T-helper 1 cell treated with Interleukin-12 subunit alpha and Interleukin-12 subunit beta and Interleukin-4 antibody, amounts not matched to agents 30 μg/mL and 1 μg/mL, for 36 hours (primary cell): ENCODE results near the gene PBX3.
"Not testable (repeated sequence)": the region's sequence is repeated elsewhere in the genome, so short reads cannot be mapped to it uniquely, and the experiment has no call there.

Source experiments
- H3K27ac Mint-ChIP-seq: one replicate; pipeline ENCODE4 v1.8.0; 2021; ENCODE audit warnings: mild to moderate bottlenecking, mixed read lengths
- H3K27me3 Mint-ChIP-seq: one replicate; pipeline ENCODE4 v1.8.0; 2021; ENCODE audit warnings: low read depth, mixed read lengths
- H3K36me3 Mint-ChIP-seq: one replicate; pipeline ENCODE4 v1.8.0; 2021; ENCODE audit warnings: low read depth, mixed read lengths
- H3K4me1 Mint-ChIP-seq: one replicate; pipeline ENCODE4 v1.8.0; 2021; ENCODE audit warnings: low read depth, mixed read lengths
- H3K4me3 Mint-ChIP-seq: one replicate; pipeline ENCODE4 v1.8.0; 2021; ENCODE audit warnings: mild to moderate bottlenecking, moderate library complexity, mixed read lengths
- H3K9me3 Mint-ChIP-seq: one replicate; pipeline ENCODE4 v1.8.0; 2021; ENCODE audit warnings: mixed read lengths

The PBX3 gene

DNA sequence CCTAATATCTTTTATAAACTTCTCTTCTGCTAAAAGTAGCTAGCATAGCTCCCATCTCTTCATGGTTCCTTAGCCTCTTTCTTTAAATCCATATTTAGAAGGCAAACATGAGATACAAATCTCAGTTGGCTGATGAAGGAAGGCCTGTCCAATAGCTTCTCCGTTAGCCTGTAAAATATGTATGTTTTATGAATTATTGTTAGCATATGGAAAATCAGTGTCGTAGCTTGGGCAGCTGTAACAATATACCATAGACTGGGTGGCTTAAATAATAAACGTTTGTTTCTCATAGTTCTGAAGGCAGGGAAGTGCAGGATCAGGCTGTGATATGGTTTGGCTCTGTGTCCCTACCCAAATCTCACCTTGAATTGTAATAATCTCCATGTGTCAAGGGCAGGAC lies 63.8 kb downstream of the PBX3 start:
- Mint-ChIP-seq H3K9me3 (no peaks in the 10 kb centered on the region), H3K27me3 (no peaks in the 10 kb centered on the region), H3K4me1 (no peaks in the 10 kb centered on the region), H3K27ac (no peak overlapping the region), H3K36me3 (no peaks in the 10 kb centered on the region), H3K4me3 (no peak overlapping the region)

GRCh38 chr9:125812403-125812802 lies 65.2 kb downstream of the PBX3 start:
- no peak overlapping the region for H3K4me3 Mint-ChIP-seq
- H3K27ac Mint-ChIP-seq: no peak overlapping the region
- H3K36me3 Mint-ChIP-seq: no peaks in the 10 kb centered on the region
- no peaks in the 10 kb centered on the region for H3K4me1 Mint-ChIP-seq
- no peaks in the 10 kb centered on the region for H3K9me3 Mint-ChIP-seq
- no peaks in the 10 kb centered on the region for H3K27me3 Mint-ChIP-seq

DNA sequence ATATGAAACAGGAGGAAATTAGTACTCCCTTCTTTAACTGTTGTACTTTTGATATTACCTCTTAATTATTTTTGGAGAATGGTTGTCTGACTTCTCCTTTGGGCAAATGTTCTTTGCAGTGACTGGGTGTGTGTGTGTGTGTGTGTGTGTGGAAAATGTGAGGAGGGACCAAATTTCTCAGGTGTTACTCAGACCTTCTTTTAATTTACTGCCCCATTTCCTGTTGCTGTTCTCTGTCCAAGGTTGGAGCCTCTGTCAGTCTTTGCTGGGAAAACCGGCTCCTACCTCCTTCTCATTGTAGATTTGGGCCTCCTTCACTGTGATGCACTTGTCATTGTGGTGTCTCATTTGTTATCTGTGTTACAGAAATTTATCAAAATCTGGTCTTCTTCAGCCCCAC lies 68.4 kb downstream of the PBX3 start:
- H3K36me3 Mint-ChIP-seq: peaks cover 4% of the 10 kb centered on the region
- no peak overlapping the region for H3K4me3 Mint-ChIP-seq
- no peaks in the 10 kb centered on the region for H3K4me1 Mint-ChIP-seq
- no peak overlapping the region for H3K27ac Mint-ChIP-seq
- no peaks in the 10 kb centered on the region for H3K9me3 Mint-ChIP-seq
- no peaks in the 10 kb centered on the region for H3K27me3 Mint-ChIP-seq

- Mint-ChIP-seq H3K4me1 (no peaks in the 10 kb centered on the region), H3K27me3 (no peaks in the 10 kb centered on the region), H3K9me3 (no peaks in the 10 kb centered on the region), H3K4me3 (no peak overlapping the region), H3K36me3 (peaks cover 4% of the 10 kb centered on the region), H3K27ac (no peak overlapping the region)
Observed at GRCh38 chr9:125816321-125816720, 69.1 kb downstream of the PBX3 start.

DNA sequence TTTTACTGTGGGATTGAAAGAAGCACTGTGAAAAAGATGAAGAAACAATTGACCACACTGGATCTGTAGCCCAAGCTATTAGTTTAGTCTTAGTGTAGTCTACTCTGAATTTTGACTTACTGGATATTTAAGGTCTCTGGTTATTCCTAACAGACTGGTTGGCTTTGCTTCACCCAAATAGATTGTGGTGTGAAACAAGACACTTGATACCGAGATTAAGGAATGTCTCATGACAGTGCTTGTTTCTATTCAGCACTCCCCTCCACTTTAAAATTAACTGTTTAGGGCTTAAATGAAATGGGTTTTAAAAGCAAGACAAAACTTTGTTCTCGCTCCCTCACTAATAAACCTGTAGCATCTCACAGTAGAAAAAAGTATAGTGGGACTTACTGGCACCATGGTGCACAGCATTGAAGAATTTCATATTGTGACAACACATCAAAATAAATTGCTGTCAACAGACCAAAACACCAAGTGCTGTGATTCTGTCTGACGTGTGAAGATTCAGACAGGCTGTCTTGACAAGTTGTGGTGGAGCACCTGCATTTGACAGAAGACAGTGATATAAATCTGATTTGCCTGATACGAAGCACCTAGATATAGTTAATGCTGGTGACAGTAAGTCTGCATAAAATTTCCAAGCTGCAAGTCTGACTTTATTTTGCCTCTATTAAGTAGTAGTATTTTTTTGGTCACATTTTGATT lies 73.1 kb downstream of the PBX3 start:
- no peak overlapping the region for H3K4me3 Mint-ChIP-seq
- peaks cover 4% of the 10 kb centered on the region for H3K27me3 Mint-ChIP-seq
- H3K4me1 Mint-ChIP-seq: peaks cover 5% of the 10 kb centered on the region
- peaks cover 6% of the 10 kb centered on the region for H3K36me3 Mint-ChIP-seq
- no peaks in the 10 kb centered on the region for H3K9me3 Mint-ChIP-seq
- H3K27ac Mint-ChIP-seq: no peak overlapping the region

- peaks cover 4% of the 10 kb centered on the region for H3K27me3 Mint-ChIP-seq
- no peak overlapping the region for H3K27ac Mint-ChIP-seq
- H3K9me3 Mint-ChIP-seq: no peaks in the 10 kb centered on the region
- peaks cover 5% of the 10 kb centered on the region for H3K4me1 Mint-ChIP-seq
- no peak overlapping the region for H3K4me3 Mint-ChIP-seq
- H3K36me3 Mint-ChIP-seq: peaks cover 6% of the 10 kb centered on the region
Observed at GRCh38 chr9:125821078-125821477, 73.9 kb downstream of the PBX3 start.

GRCh38 chr9:125822160-125822559 lies 75.0 kb downstream of the PBX3 start:
- no peak overlapping the region for H3K4me3 Mint-ChIP-seq
- peaks cover 5% of the 10 kb centered on the region for H3K4me1 Mint-ChIP-seq
- H3K27me3 Mint-ChIP-seq: peaks cover 4% of the 10 kb centered on the region
- H3K27ac Mint-ChIP-seq: no peak overlapping the region
- no peaks in the 10 kb centered on the region for H3K9me3 Mint-ChIP-seq
- peaks cover 6% of the 10 kb centered on the region for H3K36me3 Mint-ChIP-seq

DNA sequence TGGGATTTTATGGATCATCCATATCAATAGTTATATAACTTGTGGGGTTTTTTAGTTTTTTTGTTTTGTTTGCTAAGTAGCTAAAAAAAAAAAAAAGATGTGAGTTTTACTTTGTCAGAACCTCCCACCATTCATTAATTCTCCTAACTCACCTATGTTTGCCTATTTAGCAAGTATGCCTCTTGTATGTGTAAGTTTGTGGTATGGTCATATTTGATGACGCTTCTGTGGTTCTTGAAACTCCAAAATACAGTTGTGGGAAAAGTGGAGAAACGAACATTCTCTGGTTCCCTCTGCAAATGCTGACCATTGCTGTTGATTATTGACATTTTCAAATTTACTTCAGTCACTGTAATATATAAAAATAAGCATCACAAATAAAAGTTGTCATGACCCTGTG lies 75.7 kb downstream of the PBX3 start:
- H3K36me3 Mint-ChIP-seq: peaks cover 6% of the 10 kb centered on the region
- no peaks in the 10 kb centered on the region for H3K9me3 Mint-ChIP-seq
- no peak overlapping the region for H3K4me3 Mint-ChIP-seq
- H3K27ac Mint-ChIP-seq: no peak overlapping the region
- peaks cover 4% of the 10 kb centered on the region for H3K27me3 Mint-ChIP-seq
- peaks cover 5% of the 10 kb centered on the region for H3K4me1 Mint-ChIP-seq

GRCh38 chr9:125823874-125824406 lies 76.8 kb downstream of the PBX3 start:
- H3K36me3 Mint-ChIP-seq, H3K4me1 Mint-ChIP-seq, H3K27me3 Mint-ChIP-seq, H3K9me3 Mint-ChIP-seq, H3K27ac Mint-ChIP-seq: not testable (repeated sequence)
- H3K4me3 Mint-ChIP-seq: peak overlapping the region; percentile 12

DNA sequence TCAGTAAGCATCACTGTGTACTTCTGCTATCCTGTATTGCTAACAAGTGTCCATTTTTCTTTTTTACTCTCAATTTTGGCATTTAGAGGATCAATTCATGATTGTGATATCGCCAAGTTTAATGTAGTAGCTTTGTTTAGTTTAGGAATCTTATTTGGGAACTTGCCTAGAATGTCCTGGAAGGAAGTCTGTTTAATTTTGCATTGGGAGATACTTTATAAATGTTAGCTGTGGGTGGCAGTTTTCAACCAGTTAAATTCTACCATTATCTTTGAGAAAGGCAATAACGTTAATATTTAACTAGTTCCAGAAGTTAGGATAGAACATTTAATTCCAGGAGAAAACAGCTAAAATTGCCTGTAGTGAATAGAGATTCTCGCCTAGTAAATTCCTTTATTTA lies 78.6 kb downstream of the PBX3 start:
- no peak overlapping the region for H3K27ac Mint-ChIP-seq
- H3K4me3 Mint-ChIP-seq: no peak overlapping the region
- H3K27me3 Mint-ChIP-seq: peaks cover 4% of the 10 kb centered on the region
- H3K4me1 Mint-ChIP-seq: peaks cover 11% of the 10 kb centered on the region
- no peaks in the 10 kb centered on the region for H3K9me3 Mint-ChIP-seq
- H3K36me3 Mint-ChIP-seq: peaks cover 2% of the 10 kb centered on the region

DNA sequence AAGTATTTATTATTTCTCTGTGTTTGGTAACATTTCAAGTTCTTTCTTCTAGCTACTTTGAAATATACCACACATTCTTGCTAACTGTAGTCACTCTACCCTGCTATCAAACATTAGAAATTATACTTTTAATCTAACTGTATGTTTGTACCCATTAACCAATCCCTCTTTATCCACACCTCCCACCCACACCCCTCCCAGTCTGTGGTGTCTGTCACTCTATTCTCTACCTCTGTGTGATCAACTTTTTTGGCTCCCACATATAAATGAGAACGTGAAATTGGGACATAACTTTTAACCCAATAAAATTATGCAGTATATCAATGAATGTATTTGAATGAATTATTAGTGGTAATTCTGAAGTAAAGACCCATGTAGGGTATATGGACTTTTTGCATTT lies 79.7 kb downstream of the PBX3 start:
- Mint-ChIP-seq H3K27ac (no peak overlapping the region), H3K27me3 (no peaks in the 10 kb centered on the region), H3K36me3 (no peaks in the 10 kb centered on the region), H3K9me3 (no peaks in the 10 kb centered on the region), H3K4me3 (no peak overlapping the region), H3K4me1 (peaks cover 10% of the 10 kb centered on the region)

DNA sequence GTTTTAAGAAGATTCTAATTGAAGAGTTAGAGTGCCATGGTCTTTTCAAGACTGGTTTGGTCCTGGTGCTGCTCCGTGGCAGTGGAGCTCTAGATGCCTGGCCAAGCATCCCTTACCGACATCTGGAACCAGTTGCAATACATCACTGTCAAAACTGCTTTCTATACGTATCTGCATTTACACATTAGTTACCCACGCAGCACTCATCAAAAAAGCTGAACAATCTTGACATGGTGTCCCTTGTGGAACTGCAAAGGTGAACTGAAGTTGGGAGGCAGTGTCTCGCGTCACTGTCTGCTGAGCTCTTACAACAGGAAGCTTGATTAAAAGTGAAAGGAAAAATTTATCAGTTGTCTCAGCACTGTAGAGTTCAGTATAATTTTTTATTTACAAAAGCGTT lies 82.6 kb downstream of the PBX3 start:
- H3K36me3 Mint-ChIP-seq: peaks cover 3% of the 10 kb centered on the region
- H3K27me3 Mint-ChIP-seq: peaks cover 3% of the 10 kb centered on the region
- peaks cover 6% of the 10 kb centered on the region for H3K4me1 Mint-ChIP-seq
- H3K9me3 Mint-ChIP-seq: no peaks in the 10 kb centered on the region
- H3K4me3 Mint-ChIP-seq: peak overlapping the region; percentile 73
- H3K27ac Mint-ChIP-seq: peak overlapping the region; percentile 45

DNA sequence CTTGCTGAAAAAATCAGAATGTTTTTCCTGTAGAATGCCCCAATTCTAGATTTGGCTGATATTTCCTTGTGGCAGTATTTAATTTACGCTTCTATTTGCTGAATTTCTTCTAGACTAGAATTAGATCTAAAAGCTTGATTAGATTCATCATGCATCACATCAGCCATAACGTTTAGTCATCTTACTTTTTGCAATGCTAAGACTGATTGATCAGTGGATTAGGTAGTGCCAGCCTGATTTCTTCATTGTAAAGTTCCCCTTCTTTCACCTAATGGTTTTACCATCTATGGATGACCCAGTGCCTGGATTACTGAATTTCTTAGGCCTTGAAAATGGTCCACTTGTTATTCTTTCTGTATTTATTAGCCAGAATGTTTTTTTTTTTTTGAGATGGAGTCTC lies 83.9 kb downstream of the PBX3 start:
- peaks cover 3% of the 10 kb centered on the region for H3K27me3 Mint-ChIP-seq
- H3K4me1 Mint-ChIP-seq: peaks cover 6% of the 10 kb centered on the region
- H3K4me3 Mint-ChIP-seq: no peak overlapping the region
- peaks cover 3% of the 10 kb centered on the region for H3K36me3 Mint-ChIP-seq
- no peak overlapping the region for H3K27ac Mint-ChIP-seq
- H3K9me3 Mint-ChIP-seq: no peaks in the 10 kb centered on the region

DNA sequence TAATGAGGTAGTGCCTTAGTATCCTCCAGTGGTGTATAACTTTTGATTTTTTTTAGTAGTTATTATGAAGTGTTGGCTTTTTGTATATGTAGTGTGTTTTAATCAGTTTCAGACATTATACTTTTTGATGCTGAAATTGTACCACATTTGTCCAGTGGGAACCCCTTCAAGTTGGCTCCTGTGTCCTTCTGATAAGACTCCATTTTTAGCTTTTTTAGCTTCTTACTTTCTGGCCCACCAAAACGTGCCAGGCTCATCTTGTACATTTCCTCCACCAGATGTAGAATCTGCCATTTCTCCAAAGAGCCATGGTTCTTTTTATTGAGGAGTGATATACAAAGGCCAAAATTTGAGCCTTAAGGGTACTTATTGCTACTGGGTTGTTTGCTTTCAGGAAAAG lies 84.4 kb downstream of the PBX3 start:
- H3K36me3 Mint-ChIP-seq: peaks cover 3% of the 10 kb centered on the region
- peaks cover 6% of the 10 kb centered on the region for H3K4me1 Mint-ChIP-seq
- no peak overlapping the region for H3K27ac Mint-ChIP-seq
- H3K9me3 Mint-ChIP-seq: no peaks in the 10 kb centered on the region
- no peak overlapping the region for H3K4me3 Mint-ChIP-seq
- H3K27me3 Mint-ChIP-seq: peaks cover 3% of the 10 kb centered on the region

DNA sequence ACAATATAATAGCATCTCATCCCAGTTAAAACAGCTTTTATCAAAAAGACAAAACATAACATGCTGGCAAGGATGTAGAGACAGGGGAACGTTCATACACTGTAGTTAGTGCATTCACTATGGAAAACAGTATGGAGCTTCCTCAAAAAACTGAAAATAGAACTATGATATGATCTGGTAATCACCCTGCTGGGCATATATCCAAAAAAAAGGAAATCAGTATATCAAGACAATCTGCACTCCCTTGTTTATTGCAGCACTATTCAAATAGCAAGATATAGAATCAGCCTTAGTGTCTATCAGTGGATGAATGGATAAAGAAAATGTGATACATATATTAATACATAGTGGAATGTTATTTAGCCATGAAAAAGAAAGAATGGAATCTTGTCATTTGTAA lies 88.5 kb downstream of the PBX3 start:
- Mint-ChIP-seq H3K4me1 (no peaks in the 10 kb centered on the region), H3K27me3 (peaks cover 8% of the 10 kb centered on the region)

GRCh38 chr9:125839317-125839716 lies 92.1 kb downstream of the PBX3 start:
- no peak overlapping the region for H3K4me3 Mint-ChIP-seq
- no peaks in the 10 kb centered on the region for H3K9me3 Mint-ChIP-seq
- no peak overlapping the region for H3K27ac Mint-ChIP-seq
- H3K4me1 Mint-ChIP-seq: no peaks in the 10 kb centered on the region
- peaks cover 4% of the 10 kb centered on the region for H3K27me3 Mint-ChIP-seq
- H3K36me3 Mint-ChIP-seq: no peaks in the 10 kb centered on the region

More for the DNA sequence above, 88.5 kb downstream of the PBX3 start:
- H3K27ac Mint-ChIP-seq: no peak overlapping the region
- H3K4me3 Mint-ChIP-seq: no peak overlapping the region
- no peaks in the 10 kb centered on the region for H3K9me3 Mint-ChIP-seq
- H3K36me3 Mint-ChIP-seq: peaks cover 3% of the 10 kb centered on the region
